B cell (primary cell): ENCODE measurements around the gene IFNW1. TPM values are rescaled to one million over a fixed set of nuclear protein-coding genes. Genes with fewer than 3 reads are reported as not detected.

Source experiments
- ATAC-seq: fragments of 200-7000 bp; cut with Tn5 transposase; one replicate; pipeline ENCODE4 v1.10.0; 2021; ENCODE audit warnings: low read depth, mild to moderate bottlenecking, moderate number of reproducible peaks, moderate library complexity
- CTCF ChIA-PET: fragments of 350-600 bp; sonication (Branson Sonifier 250); formaldehyde crosslinking; loops from one replicate; lab custom pipeline; 2021; ENCODE audit warnings: antibody characterized with exemption, inconsistent platforms; lab: Charles Lee
- POLR2A ChIA-PET: fragments of 350-600 bp; sonication (Branson Sonifier 250); formaldehyde crosslinking; loops from one replicate; lab custom pipeline; 2021; ENCODE audit warnings: antibody characterized with exemption; lab: Charles Lee
- DNase-seq: peaks from one replicate; pipeline ENCODE4 v3.0.0; 2013
- H2AFZ ChIP-seq: 2 replicates; pipeline ENCODE4 v1.6.1; 2012; ENCODE audit warnings: mild to moderate bottlenecking, low read depth, low read length; ENCODE audit not compliant: insufficient read depth, poor library complexity, severe bottlenecking
- H3K27ac ChIP-seq, 2 donors: 1 replicate in 1 of 2; 2 replicates in 1 of 2; pipeline ENCODE4 v1.5.1; 2012 to 2013; ENCODE audit warnings: low read length in 2 of 2, mild to moderate bottlenecking in 2 of 2, moderate library complexity in 1 of 2
- H3K27me3 ChIP-seq, 4 experiments: fragments of 200-600 bp in 1 of 4; sonication (generic) in 1 of 4; replicated peaks in 1 of 4; 1 replicate in 2 of 4; 2 replicates in 2 of 4; pipeline versions ENCODE4 v1.6.1 to v1.7.0; 2013 to 2016; ENCODE audit warnings: low read length in 3 of 4, mild to moderate bottlenecking in 2 of 4, mixed read lengths in 1 of 4, moderate library complexity in 1 of 4; ENCODE audit not compliant: insufficient read depth in 4 of 4, control insufficient read depth in 3 of 4; ENCODE audit errors: control extremely low read depth in 1 of 4
- H3K36me3 ChIP-seq, 2 experiments: replicated peaks in 1 of 2; 1 replicate in 1 of 2; 2 replicates in 1 of 2; pipeline versions ENCODE4 v1.6.1 to v1.7.1; 2013; ENCODE audit warnings: low read length in 1 of 2; ENCODE audit not compliant: insufficient read depth in 2 of 2, control insufficient read depth in 1 of 2; ENCODE audit errors: control extremely low read depth in 1 of 2, extremely low read depth in 1 of 2
- H3K4me1 ChIP-seq, 2 donors: fragments of 200-600 bp in 1 of 2; sonication (generic) in 1 of 2; 1 replicate in 1 of 2; 2 replicates in 1 of 2; pipeline versions ENCODE4 v1.5.1 to v1.6.1; 2013 to 2017; ENCODE audit warnings: low read length in 2 of 2; ENCODE audit not compliant: control insufficient read depth in 2 of 2, insufficient read depth in 2 of 2
- H3K4me2 ChIP-seq: replicated peaks from 2 replicates; pipeline ENCODE3; 2012; ENCODE audit warnings: mild to moderate bottlenecking, low read depth, low read length; ENCODE audit not compliant: poor library complexity, severe bottlenecking
- H3K4me3 ChIP-seq, 5 experiments: fragments of 200-600 bp in 1 of 5; sonication (generic) in 1 of 5; 1 replicate in 3 of 5; 2 replicates in 2 of 5; pipeline versions ENCODE4 v1.5.1 to v1.7.0; 2011 to 2016; ENCODE audit warnings: low read length in 4 of 5, mild to moderate bottlenecking in 4 of 5, low read depth in 2 of 5, control low read depth in 1 of 5, moderate library complexity in 1 of 5; ENCODE audit not compliant: insufficient read depth in 1 of 5; ENCODE audit errors: control extremely low read depth in 1 of 5, extremely low read depth in 1 of 5
- H3K79me2 ChIP-seq: fragments of 200-600 bp; sonication (generic); one replicate; pipeline ENCODE4 v1.6.0; 2016; ENCODE audit warnings: low read length; ENCODE audit not compliant: control insufficient read depth, insufficient read depth
- H3K9ac ChIP-seq: fragments of 200-600 bp; sonication (generic); 2 replicates; pipeline ENCODE4 v1.6.1; 2017; ENCODE audit warnings: mild to moderate bottlenecking, low read length, moderate library complexity
- H3K9me3 ChIP-seq, 3 donors: one replicate each; pipeline versions ENCODE4 v1.6.1 to v1.7.1; 2013; ENCODE audit warnings: low read length in 2 of 3; ENCODE audit not compliant: control insufficient read depth in 2 of 3, insufficient read depth in 1 of 3; ENCODE audit errors: control extremely low read depth in 1 of 3
- H4K20me1 ChIP-seq: 2 replicates; pipeline ENCODE4 v1.6.0; 2012; ENCODE audit warnings: mild to moderate bottlenecking, low read length; ENCODE audit not compliant: insufficient read depth, control insufficient read depth, poor library complexity, severe bottlenecking
- H3K27ac Mint-ChIP-seq: one replicate; pipeline ENCODE4 v1.8.0; 2021; ENCODE audit warnings: mixed read lengths
- H3K27me3 Mint-ChIP-seq: one replicate; pipeline ENCODE4 v1.8.0; 2021; ENCODE audit warnings: mixed read lengths
- H3K4me1 Mint-ChIP-seq: one replicate; pipeline ENCODE4 v1.8.0; 2021; ENCODE audit warnings: mixed read lengths
- H3K4me3 Mint-ChIP-seq: one replicate; pipeline ENCODE4 v1.8.0; 2021; ENCODE audit warnings: mixed read lengths
- H3K9me3 Mint-ChIP-seq: one replicate; pipeline ENCODE4 v1.8.0; 2022; ENCODE audit warnings: mixed read lengths; ENCODE audit not compliant: insufficient read depth
- EZH2 ChIP-seq: IDR thresholded peaks from 2 replicates; pipeline ENCODE4 v1.6.1; 2012; ENCODE audit warnings: borderline replicate concordance, low read depth, mild to moderate bottlenecking, moderate library complexity, low read length; ENCODE audit not compliant: insufficient read depth, poor library complexity, severe bottlenecking
- WGBS: methylation state at CpG from one replicate; pipeline ENCODE4 v1.1.5; 2013; ENCODE audit warnings: missing lambda C conversion rate; ENCODE audit not compliant: insufficient coverage; 5-methylcytosine and 5-hydroxymethylcytosine counted together
- intact Hi-C: fragments of 100-400 bp; cut with micrococcal nuclease; formaldehyde crosslinking; loops from one replicate; pipeline ENCODE4 v1.10.0; 2022
- polyA plus RNA-seq: library from polyadenylated mRNA; depleted of rRNA; stranded (reverse); fragments of >200 nt; gene quantifications from 2 replicates; pipeline ENCODE4 v1.2.3, GENCODE V29; 2012
- total RNA-seq, 2 donors: library from RNA; stranded (reverse); fragments of 120-200 nt in 1 of 2; gene quantifications; 1 replicate in 1 of 2; 2 replicates in 1 of 2; pipeline versions ENCODE4 v1.2.3 to v1.2.4, GENCODE V29; 2013 to 2022
- TF ChIP-seq, protein P1 (sequence below): fragments of 200-600 bp; IDR thresholded peaks from one replicate; pipeline ENCODE4 v1.8.0; 2022; ENCODE audit warnings: antibody characterized with exemption, mild to moderate bottlenecking

The IFNW1 gene
- total and polyA plus RNA-seq, 2 donors (not counting 1 experiment from before 2014, with no cell fraction given) = not detected

DNA sequence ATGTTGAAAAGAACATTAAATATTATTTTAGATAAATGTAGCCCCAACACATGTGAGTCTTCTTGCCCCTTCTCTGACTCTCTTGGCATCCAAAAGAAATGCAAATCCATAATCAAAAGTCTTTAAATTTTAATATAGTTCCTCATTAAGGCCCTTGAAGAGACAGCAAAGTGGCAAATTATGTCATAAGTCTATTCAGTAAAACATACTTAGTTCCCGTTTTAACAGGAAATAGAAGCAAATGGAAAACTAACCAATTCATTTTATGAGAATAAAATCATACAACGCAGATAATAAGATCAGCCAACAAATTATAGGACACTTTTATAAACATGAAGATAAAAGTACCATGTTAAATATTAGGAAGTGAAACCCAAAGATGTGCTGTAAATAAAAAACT, 43.8 kb downstream of the IFNW1 start:
- TF ChIP-seq EZH2 = no peak
- TF ChIP-seq, protein P1, sequence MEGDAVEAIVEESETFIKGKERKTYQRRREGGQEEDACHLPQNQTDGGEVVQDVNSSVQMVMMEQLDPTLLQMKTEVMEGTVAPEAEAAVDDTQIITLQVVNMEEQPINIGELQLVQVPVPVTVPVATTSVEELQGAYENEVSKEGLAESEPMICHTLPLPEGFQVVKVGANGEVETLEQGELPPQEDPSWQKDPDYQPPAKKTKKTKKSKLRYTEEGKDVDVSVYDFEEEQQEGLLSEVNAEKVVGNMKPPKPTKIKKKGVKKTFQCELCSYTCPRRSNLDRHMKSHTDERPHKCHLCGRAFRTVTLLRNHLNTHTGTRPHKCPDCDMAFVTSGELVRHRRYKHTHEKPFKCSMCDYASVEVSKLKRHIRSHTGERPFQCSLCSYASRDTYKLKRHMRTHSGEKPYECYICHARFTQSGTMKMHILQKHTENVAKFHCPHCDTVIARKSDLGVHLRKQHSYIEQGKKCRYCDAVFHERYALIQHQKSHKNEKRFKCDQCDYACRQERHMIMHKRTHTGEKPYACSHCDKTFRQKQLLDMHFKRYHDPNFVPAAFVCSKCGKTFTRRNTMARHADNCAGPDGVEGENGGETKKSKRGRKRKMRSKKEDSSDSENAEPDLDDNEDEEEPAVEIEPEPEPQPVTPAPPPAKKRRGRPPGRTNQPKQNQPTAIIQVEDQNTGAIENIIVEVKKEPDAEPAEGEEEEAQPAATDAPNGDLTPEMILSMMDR = no peak
- Histone ChIP-seq H3K27me3 (no peaks in the 10 kb centered on the region), H4K20me1 (no peaks in the 10 kb centered on the region), H3K9ac (no peak overlapping the region), H3K27ac (peak overlapping the region in 1 of 2 donors; percentile 4), H3K4me1 (peaks cover 20 to 23% of the 10 kb centered on the region in 2 donors), H3K79me2 (no peaks in the 10 kb centered on the region), H2AFZ (no peak overlapping the region), H3K4me2 (peak overlapping the region; percentile 55), H3K36me3 (no peaks in the 10 kb centered on the region), H3K4me3 (no peak overlapping the region), H3K9me3 (no peaks in the 10 kb centered on the region)
- ATAC-seq (peak; percentile 36), DNase-seq (peak; percentile 35)
- ChIA-PET POLR2A (no interaction called here), CTCF (interaction anchor here (1.1 to 2.4 kb wide), 2 partner anchors 10 to 13 kb away, joined by 3 to 9 read pairs; no protein-coding TSS in a partner anchor)
- H3K4me3 Mint-ChIP-seq = no peak overlapping the region
- WGBS = no CpG with 5 or more reads among the region's 2 CpGs
- H3K27me3 Mint-ChIP-seq = no peaks in the 10 kb centered on the region
- intact Hi-C loops = loop anchor here (5.0 to 10.0 kb wide), 2 partner anchors 63 to 476 kb away; partner anchors contain the start of genes HACD4 and MLLT3
- H3K4me1 Mint-ChIP-seq = peaks cover 33% of the 10 kb centered on the region
- H3K27ac Mint-ChIP-seq = peak overlapping the region; percentile 2
- no peaks in the 10 kb centered on the region for H3K9me3 Mint-ChIP-seq

DNA sequence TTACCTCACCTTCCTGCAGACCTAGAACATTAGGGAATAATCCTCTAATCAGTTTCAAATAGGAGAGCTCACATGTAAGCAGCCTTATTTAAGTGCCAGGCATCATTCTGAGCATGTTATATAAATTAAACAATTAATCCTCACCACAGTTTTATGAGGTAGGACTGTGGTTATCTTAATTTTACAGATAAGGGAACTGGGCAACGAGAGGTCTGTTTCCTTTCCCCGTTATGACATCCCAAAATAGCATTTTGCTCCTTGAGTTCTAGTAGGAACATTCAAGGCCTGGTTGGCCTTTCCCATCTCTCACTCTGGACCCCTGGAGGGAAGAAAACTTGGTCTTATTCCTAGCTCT, 44.8 kb downstream of the IFNW1 start:
- Histone ChIP-seq H4K20me1 (no peaks in the 10 kb centered on the region), H3K36me3 (no peaks in the 10 kb centered on the region), H3K4me2 (peak overlapping the region; percentile 55), H3K9ac (peak overlapping the region; percentile 21), H3K79me2 (no peaks in the 10 kb centered on the region), H3K27ac (no peak overlapping the region), H3K27me3 (no peaks in the 10 kb centered on the region), H3K4me1 (peaks cover 20 to 23% of the 10 kb centered on the region in 2 donors), H3K4me3 (no peak overlapping the region), H3K9me3 (no peaks in the 10 kb centered on the region), H2AFZ (peak overlapping the region; percentile 71)
- DNase-seq (no peak), ATAC-seq (no peak)
- H3K4me3 Mint-ChIP-seq = peak overlapping the region; percentile 50
- H3K4me1 Mint-ChIP-seq = peaks cover 35% of the 10 kb centered on the region
- TF ChIP-seq, protein P1 = no peak
- TF ChIP-seq EZH2 = no peak
- no peak overlapping the region for H3K27ac Mint-ChIP-seq
- CTCF ChIA-PET = interaction anchor here (1.0 to 1.4 kb wide), 3 partner anchors 9 to 15 kb away, joined by 3 to 4 read pairs (median 3); no protein-coding TSS in a partner anchor
- POLR2A ChIA-PET = no interaction called here
- H3K9me3 Mint-ChIP-seq = no peaks in the 10 kb centered on the region
- intact Hi-C loops = loop anchor here (5.0 to 10.0 kb wide), 2 partner anchors 62 to 475 kb away; partner anchors contain the start of genes HACD4 and MLLT3
- no CpG with 5 or more reads among the region's 2 CpGs for WGBS
- H3K27me3 Mint-ChIP-seq = no peaks in the 10 kb centered on the region
